Activated naive CD8-positive, alpha-beta T cell (primary cell): ENCODE measurements around the gene SPIRE2.
"Not testable (repeated sequence)": the region's sequence is repeated elsewhere in the genome, so short reads cannot be mapped to it uniquely, and the experiment has no call there.

Experiments
- H3K27ac Mint-ChIP-seq: one replicate; pipeline ENCODE4 v1.8.0; 2021; ENCODE audit warnings: mixed read lengths
- H3K27me3 Mint-ChIP-seq: one replicate; pipeline ENCODE4 v1.8.0; 2021; ENCODE audit warnings: mixed read lengths
- H3K36me3 Mint-ChIP-seq: one replicate; pipeline ENCODE4 v1.8.0; 2021; ENCODE audit warnings: mixed read lengths
- H3K4me1 Mint-ChIP-seq: one replicate; pipeline ENCODE4 v1.8.0; 2021; ENCODE audit warnings: low read depth, mixed read lengths
- H3K4me3 Mint-ChIP-seq: one replicate; pipeline ENCODE4 v1.8.0; 2021; ENCODE audit warnings: mild to moderate bottlenecking, mixed read lengths
- H3K9me3 Mint-ChIP-seq: one replicate; pipeline ENCODE4 v1.8.0; 2021; ENCODE audit warnings: low read depth, mixed read lengths

The SPIRE2 gene, protein sequence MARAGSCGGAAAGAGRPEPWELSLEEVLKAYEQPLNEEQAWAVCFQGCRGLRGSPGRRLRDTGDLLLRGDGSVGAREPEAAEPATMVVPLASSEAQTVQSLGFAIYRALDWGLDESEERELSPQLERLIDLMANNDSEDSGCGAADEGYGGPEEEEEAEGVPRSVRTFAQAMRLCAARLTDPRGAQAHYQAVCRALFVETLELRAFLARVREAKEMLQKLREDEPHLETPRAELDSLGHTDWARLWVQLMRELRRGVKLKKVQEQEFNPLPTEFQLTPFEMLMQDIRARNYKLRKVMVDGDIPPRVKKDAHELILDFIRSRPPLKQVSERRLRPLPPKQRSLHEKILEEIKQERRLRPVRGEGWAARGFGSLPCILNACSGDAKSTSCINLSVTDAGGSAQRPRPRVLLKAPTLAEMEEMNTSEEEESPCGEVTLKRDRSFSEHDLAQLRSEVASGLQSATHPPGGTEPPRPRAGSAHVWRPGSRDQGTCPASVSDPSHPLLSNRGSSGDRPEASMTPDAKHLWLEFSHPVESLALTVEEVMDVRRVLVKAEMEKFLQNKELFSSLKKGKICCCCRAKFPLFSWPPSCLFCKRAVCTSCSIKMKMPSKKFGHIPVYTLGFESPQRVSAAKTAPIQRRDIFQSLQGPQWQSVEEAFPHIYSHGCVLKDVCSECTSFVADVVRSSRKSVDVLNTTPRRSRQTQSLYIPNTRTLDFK

DNA sequence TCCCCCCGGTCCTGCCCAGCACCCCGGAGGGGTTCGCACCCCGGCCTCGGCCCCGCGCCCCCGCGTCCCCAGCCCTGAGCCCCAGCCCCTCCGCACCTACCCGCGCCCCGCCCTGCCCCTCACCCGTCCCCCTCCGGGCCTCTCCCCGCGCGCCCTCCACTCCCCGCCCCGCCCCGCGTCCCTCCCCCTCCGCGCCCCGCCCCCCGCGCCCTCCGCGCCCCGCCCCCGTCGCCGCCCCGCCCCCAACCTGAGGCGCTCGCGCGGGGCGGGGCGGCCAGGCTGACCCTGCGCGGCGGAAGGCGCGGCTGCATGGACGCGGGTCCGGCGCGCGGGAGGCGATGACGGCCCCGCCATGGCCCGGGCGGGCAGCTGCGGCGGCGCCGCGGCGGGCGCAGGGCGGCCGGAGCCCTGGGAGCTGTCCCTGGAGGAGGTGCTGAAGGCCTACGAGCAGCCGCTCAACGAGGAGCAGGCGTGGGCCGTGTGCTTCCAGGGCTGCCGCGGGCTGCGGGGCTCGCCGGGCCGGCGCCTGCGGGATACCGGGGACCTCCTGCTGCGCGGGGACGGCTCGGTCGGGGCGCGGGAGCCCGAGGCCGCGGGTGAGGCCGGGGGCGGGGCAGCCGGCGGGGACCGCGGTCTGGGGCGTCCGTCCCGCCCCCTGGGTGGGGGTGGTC is at the start of gene SPIRE2:
Gene SPIRE2 (plus strand): TSS at position 277 of the 671 bp plus-strand sequence. CDS start 76 bp downstream, at position 353.
- Mint-ChIP-seq H3K36me3 (no peaks in the 10 kb centered on the region), H3K4me3 (peak within 1 kb of the TSS; percentile 71), H3K4me1 (peaks cover 5% of the 10 kb centered on the region), H3K9me3 (no peaks in the 10 kb centered on the region), H3K27me3 (peaks cover 11% of the 10 kb centered on the region), H3K27ac (no peak within 1 kb of the TSS)

DNA sequence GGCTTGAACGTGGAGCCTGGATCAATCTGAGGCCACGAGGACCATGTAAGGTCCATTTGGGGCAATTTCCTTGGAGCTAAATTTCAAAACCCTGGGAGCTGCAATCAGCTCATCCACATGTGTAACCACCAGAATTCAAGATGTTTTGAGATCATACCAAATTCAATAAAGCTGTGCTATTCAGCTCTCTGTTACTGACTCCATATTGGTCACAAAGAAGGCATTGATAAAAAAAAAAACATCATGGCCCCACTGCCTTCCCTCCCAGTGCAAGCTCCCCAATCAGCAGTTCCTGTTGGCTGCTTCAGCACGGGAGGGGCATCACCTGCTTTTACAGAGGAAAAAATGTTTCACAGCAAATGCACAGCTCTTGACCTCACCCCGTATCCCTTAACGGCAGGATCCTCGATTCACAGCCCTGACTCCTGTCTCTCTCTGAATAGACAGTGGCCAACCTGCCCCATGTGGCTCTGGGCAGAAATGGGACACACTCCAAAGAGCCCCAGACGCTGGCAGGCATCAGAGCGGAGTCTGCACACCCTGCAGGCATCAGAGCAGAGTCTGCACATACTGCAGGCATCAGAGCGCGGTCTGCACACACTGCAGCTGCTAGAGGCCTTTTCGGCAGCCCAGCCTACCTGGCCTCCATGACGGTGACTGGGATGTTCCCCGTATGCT is 48.9 kb upstream of the SPIRE2 start:
- Mint-ChIP-seq H3K4me1 (peaks cover 6% of the 10 kb centered on the region), H3K27ac (no peak overlapping the region), H3K4me3 (no peak overlapping the region), H3K9me3 (no peaks in the 10 kb centered on the region), H3K36me3 (peaks cover 10% of the 10 kb centered on the region), H3K27me3 (no peaks in the 10 kb centered on the region)

DNA sequence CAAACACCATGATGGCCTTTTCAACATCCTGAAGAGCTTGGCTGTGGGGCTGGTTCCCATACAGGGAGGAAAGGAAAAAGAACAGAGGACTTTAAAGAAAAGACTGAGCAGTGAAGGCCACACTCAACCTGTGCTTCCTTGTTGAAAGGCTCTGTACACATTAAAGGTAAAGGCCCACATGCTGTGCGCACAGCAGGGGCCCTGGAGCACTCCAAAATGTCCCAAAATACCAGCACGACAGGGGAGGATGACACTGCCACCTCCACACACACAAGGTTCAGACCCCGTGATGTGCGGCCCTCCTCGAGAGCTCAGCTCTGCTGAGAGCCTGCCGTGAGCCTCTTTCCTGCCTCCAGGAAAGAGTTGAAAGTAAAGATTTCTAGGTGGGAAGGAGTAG is 48.4 kb upstream of the SPIRE2 start:
- H3K36me3 Mint-ChIP-seq: peaks cover 11% of the 10 kb centered on the region
- H3K27me3 Mint-ChIP-seq: no peaks in the 10 kb centered on the region
- no peak overlapping the region for H3K4me3 Mint-ChIP-seq

DNA sequence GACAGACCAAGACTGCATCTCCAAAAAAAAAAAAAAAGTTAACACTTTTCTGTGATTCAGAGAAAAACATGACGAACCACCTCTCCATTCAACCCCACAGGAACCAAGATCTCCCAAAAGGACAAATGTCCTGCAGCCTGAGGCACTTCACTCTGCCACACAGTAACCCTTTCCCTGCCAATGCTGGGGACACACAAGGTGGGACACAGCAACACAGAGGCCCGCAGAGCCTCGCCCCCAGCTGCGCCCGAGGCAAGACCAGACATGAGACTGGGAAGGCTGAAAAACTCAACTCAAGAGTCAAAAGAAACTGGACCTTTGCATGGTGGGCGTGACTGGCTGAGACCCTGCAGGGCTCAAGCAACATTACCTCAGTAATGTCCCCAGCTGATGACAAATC is 45.8 kb upstream of the SPIRE2 start:
- Mint-ChIP-seq H3K9me3 (no peaks in the 10 kb centered on the region), H3K4me3 (no peak overlapping the region), H3K27ac (no peak overlapping the region), H3K4me1 (peaks cover 30% of the 10 kb centered on the region), H3K27me3 (no peaks in the 10 kb centered on the region), H3K36me3 (peaks cover 13% of the 10 kb centered on the region)

More for the DNA sequence above, 48.4 kb upstream of the SPIRE2 start:
- Mint-ChIP-seq H3K9me3 (no peaks in the 10 kb centered on the region), H3K27ac (no peak overlapping the region), H3K4me1 (peaks cover 11% of the 10 kb centered on the region)

DNA sequence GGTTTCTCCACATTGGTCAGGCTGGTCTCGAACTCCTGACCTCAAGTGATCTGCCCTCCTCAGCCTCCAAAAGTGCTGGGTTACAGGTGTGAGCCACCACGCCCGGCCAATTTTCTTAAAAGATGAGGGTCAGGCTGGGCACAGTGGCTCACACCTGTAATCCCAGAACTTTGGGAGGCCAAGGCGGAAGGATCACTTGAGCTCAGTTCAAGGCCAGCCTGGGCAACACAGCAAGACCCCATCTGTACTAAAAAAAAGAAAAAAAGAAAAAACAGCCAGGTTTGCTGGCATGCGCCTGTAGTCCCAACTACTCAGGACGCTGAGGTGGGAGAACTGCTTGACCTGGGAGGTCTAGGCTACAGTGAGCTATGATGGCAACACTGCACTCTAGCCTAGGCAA is 44.3 kb upstream of the SPIRE2 start:
- H3K27me3 Mint-ChIP-seq, H3K4me3 Mint-ChIP-seq, H3K27ac Mint-ChIP-seq, H3K9me3 Mint-ChIP-seq: not testable (repeated sequence)
- peaks cover 30% of the 10 kb centered on the region for H3K4me1 Mint-ChIP-seq
- H3K36me3 Mint-ChIP-seq: peaks cover 13% of the 10 kb centered on the region

DNA sequence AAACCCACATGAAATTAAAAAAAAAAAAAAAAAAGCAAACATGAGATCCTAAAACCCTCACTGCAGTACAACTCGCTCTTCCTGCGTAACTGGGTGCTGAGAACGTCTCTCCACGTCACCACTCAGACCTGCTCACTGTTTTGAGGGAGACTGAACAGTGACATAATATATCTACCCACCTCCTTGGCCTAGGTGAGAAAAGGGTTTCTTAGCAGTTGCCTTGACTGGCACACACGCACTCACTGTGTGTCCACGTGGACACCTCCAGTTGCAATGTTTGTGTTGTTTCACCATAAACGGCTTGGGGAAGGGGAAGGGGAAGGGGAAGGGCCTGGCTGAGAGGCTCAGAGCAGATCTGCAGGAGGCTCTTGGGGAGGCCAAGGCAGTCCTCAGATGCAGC is 43.9 kb upstream of the SPIRE2 start:
- Mint-ChIP-seq H3K27ac (no peak overlapping the region), H3K4me3 (peak overlapping the region; percentile 24), H3K9me3 (no peaks in the 10 kb centered on the region), H3K27me3 (no peaks in the 10 kb centered on the region), H3K36me3 (peaks cover 13% of the 10 kb centered on the region), H3K4me1 (peaks cover 30% of the 10 kb centered on the region)

DNA sequence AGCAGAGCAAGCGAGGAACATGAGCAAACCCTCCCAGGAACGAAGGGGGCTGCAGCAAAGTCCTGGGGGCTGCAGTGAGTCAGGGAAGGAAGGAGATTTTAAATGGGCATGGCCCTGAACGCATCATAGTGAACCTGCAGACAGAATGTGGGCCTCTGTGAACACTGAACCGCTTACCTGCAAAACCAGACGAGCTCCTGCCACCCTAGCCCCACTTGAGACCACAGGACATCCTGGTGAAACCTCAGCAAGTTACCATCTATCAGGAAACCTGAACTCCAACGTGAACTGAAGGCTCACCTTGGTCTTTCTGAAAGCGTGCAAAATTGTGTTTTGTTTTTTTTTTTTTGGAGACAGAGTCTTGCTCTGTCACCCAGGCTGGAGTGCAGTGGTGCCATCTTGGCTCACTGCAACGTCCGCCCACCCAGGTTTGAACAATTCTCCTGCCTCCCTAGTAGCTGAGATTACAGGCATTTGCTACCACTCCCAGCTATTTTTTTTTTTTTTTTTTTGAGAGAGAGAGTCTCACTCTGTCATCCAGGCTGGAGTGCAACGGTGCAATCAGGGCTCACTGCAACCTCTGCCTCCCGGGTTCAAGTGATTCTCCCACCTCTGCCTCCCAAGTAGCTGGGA is 42.6 kb upstream of the SPIRE2 start:
- Mint-ChIP-seq H3K4me3 (peak overlapping the region; percentile 30), H3K27ac (no peak overlapping the region), H3K9me3 (no peaks in the 10 kb centered on the region), H3K36me3 (peaks cover 11% of the 10 kb centered on the region), H3K27me3 (no peaks in the 10 kb centered on the region), H3K4me1 (peaks cover 30% of the 10 kb centered on the region)

DNA sequence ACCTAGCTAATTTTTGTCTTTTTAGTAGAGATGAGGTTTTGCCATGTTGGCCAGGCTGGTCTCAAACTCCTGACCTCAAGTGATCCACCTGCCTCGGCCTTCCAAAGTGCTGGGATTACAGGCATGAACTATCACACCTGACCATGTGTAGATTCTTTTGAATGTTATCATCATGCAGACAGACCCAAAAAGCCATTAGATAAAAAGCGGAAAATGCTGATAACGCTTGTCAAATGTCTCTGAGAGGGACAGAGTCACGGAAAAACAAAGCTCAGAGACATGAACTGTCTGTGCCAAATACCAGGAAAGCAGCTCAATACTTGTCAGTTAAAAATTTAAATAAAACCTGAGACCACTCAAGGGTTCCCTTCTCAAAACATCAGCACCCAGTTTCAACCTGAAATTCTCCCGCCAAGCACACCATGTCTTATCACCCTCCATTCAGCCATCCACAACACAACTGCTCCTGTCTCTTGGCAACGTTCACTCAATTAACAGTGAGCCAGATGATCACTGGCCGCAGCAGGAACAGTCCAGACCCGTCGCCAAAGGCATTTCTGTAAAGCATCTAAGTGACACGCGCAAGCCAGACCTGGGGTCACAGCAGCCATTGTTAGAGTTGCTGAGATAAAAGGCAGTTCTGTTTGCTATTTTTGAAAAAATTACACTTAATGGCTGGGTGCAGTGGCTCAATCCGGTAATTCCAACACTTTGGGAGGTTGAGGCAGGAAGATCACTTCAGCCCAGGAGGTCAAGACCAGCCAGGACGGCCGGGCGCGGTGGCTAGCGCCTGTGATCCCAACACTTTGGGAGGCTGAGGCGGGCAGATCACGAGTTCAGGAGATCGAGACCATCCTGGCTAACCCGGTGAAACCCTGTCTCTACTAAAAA is 41.6 kb upstream of the SPIRE2 start:
- peak overlapping the region; percentile 41 for H3K27ac Mint-ChIP-seq
- H3K4me3 Mint-ChIP-seq: peak overlapping the region; percentile 72
- no peaks in the 10 kb centered on the region for H3K27me3 Mint-ChIP-seq
- H3K4me1 Mint-ChIP-seq: peaks cover 30% of the 10 kb centered on the region
- peaks cover 11% of the 10 kb centered on the region for H3K36me3 Mint-ChIP-seq
- H3K9me3 Mint-ChIP-seq: no peaks in the 10 kb centered on the region

DNA sequence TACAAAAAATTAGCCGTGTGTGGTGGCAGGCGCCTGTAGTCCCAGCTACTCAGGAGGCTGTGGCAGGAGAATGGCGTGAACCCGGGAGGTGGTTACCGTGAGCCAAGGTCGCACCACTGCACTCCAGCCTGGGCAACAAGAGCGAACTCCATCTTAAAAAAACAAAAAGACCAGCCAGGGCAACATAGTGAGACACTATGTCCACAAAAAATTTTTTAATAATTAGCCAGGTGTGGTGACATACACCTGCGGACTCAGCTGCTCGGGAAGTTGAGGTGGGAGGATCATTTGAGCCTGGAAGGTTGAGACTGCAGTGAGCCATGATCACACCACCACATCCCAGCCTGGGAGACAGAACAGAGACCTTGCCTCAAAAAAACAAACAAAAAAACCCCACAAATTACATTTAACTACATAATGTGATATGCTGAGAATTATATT is 40.9 kb upstream of the SPIRE2 start:
- H3K9me3 Mint-ChIP-seq: no peaks in the 10 kb centered on the region
- H3K4me1 Mint-ChIP-seq: peaks cover 33% of the 10 kb centered on the region
- no peak overlapping the region for H3K27ac Mint-ChIP-seq
- peaks cover 17% of the 10 kb centered on the region for H3K36me3 Mint-ChIP-seq
- no peaks in the 10 kb centered on the region for H3K27me3 Mint-ChIP-seq
- no peak overlapping the region for H3K4me3 Mint-ChIP-seq

DNA sequence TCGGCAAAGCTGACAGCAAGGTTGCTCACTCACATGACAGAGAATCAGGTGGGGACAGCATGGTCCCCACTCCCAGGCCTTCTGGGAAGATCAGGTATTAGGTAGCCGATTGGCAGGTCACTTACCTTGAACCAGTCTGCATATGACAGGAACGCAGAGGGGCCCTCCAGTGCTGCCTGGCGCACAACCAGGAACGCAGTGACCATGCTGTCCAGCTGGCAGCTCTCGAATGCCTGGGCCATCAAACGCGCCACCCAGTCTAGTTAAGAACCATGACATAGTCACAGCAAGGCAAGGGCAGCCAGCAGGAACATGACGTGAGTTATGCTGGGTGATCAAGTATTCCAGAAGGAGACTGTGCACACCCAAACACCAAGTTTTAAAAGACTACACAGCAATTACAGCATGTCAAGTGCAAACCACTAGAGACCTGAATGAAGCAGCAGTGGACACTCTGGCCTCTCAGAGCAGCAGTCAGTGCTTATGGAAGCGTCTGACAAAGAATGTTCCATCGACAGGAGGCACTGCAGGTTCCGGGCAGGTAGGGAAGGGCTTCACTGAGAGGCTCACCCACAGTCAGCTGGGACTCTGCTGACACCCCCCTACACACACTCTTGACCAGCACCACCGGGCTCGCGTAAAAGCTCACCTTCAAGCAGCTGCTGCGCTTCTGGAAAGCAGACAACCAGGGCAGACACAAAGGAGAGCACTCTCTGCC is 36.8 kb upstream of the SPIRE2 start:
- Mint-ChIP-seq H3K4me1 (peaks cover 16% of the 10 kb centered on the region), H3K36me3 (peaks cover 10% of the 10 kb centered on the region), H3K4me3 (no peak overlapping the region), H3K9me3 (no peaks in the 10 kb centered on the region), H3K27ac (no peak overlapping the region), H3K27me3 (no peaks in the 10 kb centered on the region)

DNA sequence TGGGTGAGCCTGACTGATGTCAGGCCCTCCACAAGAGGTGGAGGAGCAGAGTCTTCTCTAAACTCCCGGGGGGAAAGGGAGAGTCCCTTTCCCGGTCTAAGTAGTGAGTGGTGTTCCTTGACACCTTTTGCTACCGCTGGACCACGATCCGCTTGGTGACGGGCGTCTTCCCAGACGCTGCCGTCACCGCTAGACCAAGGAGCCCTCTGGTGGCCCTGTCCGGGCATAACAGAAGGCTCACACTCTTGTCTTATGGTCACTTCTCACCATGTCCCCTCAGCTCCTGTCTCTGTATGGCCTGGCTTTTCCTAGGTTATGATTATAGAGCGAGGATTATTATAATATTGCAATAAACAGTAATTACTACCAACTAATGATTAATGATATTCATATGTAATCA is 35.2 kb upstream of the SPIRE2 start:
- H3K36me3 Mint-ChIP-seq, H3K27me3 Mint-ChIP-seq, H3K4me3 Mint-ChIP-seq, H3K9me3 Mint-ChIP-seq, H3K27ac Mint-ChIP-seq, H3K4me1 Mint-ChIP-seq: not testable (repeated sequence)

DNA sequence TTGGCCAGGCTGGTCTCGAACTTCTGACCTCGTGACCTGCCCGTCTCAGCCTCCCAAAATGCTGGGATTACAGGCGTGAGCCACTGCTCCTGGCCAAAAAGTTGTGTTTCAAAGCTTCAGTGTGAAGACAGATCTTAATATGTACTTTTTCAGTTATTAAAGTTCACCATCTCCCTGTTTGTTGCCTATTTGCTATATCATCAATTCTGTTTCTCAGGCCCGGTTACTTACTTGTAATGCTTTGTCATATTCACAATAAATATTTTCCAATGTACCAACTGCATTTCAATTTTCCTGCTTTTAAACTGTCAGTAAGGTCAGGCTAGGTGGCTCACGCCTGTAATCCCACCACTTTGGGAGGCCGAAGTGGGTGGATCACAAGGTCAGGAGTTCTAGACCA is 34.3 kb upstream of the SPIRE2 start:
- H3K36me3 Mint-ChIP-seq: peaks cover 13% of the 10 kb centered on the region
- no peak overlapping the region for H3K4me3 Mint-ChIP-seq
- H3K4me1 Mint-ChIP-seq: peaks cover 9% of the 10 kb centered on the region
- no peaks in the 10 kb centered on the region for H3K27me3 Mint-ChIP-seq
- no peaks in the 10 kb centered on the region for H3K9me3 Mint-ChIP-seq
- H3K27ac Mint-ChIP-seq: no peak overlapping the region

DNA sequence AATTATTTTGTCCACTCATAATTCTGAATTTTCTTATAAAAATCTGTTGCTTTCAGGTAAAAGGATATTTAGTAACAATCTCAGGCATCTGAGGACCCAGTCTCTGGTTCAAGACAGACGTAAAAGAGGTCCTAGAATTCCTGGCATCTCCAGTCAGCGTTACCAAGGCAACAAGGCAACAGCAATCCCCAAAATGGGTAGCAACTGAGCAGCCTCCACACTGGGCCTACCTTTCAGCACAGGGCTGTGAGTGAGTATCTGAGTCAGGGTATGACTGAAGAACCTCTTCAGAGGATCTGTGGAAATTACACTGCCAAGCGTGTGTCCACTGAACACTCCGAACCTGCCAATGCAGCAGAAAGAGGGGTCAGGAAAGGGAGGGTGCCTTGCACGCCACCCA is 32.6 kb upstream of the SPIRE2 start:
- H3K27ac Mint-ChIP-seq: no peak overlapping the region
- H3K27me3 Mint-ChIP-seq: no peaks in the 10 kb centered on the region
- no peak overlapping the region for H3K4me3 Mint-ChIP-seq
- H3K9me3 Mint-ChIP-seq: no peaks in the 10 kb centered on the region
- H3K36me3 Mint-ChIP-seq: peaks cover 16% of the 10 kb centered on the region
- peaks cover 9% of the 10 kb centered on the region for H3K4me1 Mint-ChIP-seq
